ENCODE results near the gene LIME1.

DNA sequence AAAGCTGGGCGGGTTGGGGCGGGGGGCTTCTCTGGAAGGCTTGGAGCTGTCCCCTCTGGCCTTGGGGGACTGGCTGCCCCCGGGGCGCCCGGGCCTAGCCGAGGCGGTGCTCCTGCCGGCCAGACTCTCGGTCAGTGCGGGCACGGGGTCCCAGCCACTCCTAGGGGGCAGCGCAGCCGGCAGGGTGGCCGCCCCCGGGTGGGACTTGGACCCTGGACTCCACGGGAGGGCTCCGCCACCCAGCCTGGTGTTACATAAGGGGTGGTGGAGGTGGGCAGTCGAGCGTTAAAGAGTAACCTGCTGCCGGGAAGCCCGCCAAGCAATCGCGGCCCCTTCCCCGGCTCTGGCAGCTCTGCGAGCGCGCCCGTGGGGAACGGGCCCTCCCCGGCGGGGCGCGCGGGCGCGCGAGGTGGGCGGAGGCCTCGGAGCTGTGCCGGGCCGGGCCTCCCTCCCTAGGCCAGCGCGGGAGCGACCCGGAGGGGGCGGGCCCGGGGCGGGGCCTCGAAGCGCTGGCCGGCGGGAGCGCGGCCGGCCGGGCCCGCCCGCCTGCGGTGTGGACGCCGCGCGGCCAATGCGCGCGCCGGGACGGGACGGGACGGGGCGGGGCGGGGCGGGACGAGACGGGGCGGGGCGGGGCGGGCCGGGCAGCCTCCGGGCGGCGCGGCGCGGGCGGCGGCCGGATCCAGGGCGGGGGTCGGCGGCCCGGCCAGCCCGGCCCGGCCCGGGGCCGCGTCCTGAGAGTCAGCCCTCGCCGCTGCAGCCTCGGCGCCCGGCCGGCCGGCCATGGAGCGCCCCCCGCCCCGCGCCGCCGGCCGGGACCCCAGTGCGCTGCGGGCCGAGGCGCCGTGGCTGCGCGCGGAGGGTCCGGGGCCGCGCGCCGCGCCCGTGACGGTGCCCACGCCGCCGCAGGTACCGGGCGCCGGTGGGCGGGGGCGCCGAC lies 2.9 kb downstream of the LIME1 start, which contains the start of gene SLC2A4RG:
- TF ChIP-seq CTCF (IDR thresholded peaks at IDR 0.05) = no peak
- peak; percentile 12 for TF ChIP-seq POLR2A (IDR thresholded peaks at IDR 0.05)
